IPS-11a (cell line): Measurements from ENCODE around the gene OGFOD2.
"Not testable (repeated sequence)": the region's sequence is repeated elsewhere in the genome, so short reads cannot be mapped to it uniquely, and the experiment has no call there.

ENCODE experiments used
- H3K4me3 ChIP-seq: one replicate; pipeline ENCODE4 v1.5.1; 2013; ENCODE audit warnings: low read depth, low read length, control low read depth

The OGFOD2 gene

GRCh38 chr12:122974892-122975789 is at the start of gene OGFOD2:
Gene OGFOD2, plus strand, starts transcription at chr12:122975244. Its CDS starts 8 bp downstream, at chr12:122975252.
- peak within 1 kb of the TSS; percentile 98 for H3K4me3 ChIP-seq

- no peak overlapping the region for H3K4me3 ChIP-seq
Observed at GRCh38 chr12:122927756-122928403, 47.2 kb upstream of the OGFOD2 start.

- no peak overlapping the region for H3K4me3 ChIP-seq
Observed at GRCh38 chr12:122928404-122929147, 46.5 kb upstream of the OGFOD2 start.

GRCh38 chr12:122929148-122929538 is 45.9 kb upstream of the OGFOD2 start:
- H3K4me3 ChIP-seq, result no peak overlapping the region

- no peak overlapping the region for H3K4me3 ChIP-seq
Observed at GRCh38 chr12:122929812-122930211, 45.2 kb upstream of the OGFOD2 start.

GRCh38 chr12:122932207-122932606 is 42.8 kb upstream of the OGFOD2 start:
- H3K4me3 ChIP-seq, result no peak overlapping the region

GRCh38 chr12:122934722-122935121 is 40.3 kb upstream of the OGFOD2 start:
- no peak overlapping the region for H3K4me3 ChIP-seq

- no peak overlapping the region for H3K4me3 ChIP-seq
Observed at GRCh38 chr12:122935318-122935717, 39.7 kb upstream of the OGFOD2 start.

- no peak overlapping the region for H3K4me3 ChIP-seq
Observed at GRCh38 chr12:122937622-122938091, 37.4 kb upstream of the OGFOD2 start.

GRCh38 chr12:122939125-122939524 is 35.9 kb upstream of the OGFOD2 start:
- no peak overlapping the region for H3K4me3 ChIP-seq

- not testable (repeated sequence) for H3K4me3 ChIP-seq
Observed at GRCh38 chr12:122941351-122941750, 33.7 kb upstream of the OGFOD2 start.

- no peak overlapping the region for H3K4me3 ChIP-seq
Observed at GRCh38 chr12:122942637-122943036, 32.4 kb upstream of the OGFOD2 start.

- H3K4me3 ChIP-seq, result no peak overlapping the region
Observed at GRCh38 chr12:122943196-122943595, 31.8 kb upstream of the OGFOD2 start.

GRCh38 chr12:122944605-122945592 is 30.1 kb upstream of the OGFOD2 start:
- no peak overlapping the region for H3K4me3 ChIP-seq

GRCh38 chr12:122946690-122947341 is 28.2 kb upstream of the OGFOD2 start:
- H3K4me3 ChIP-seq, result no peak overlapping the region

- H3K4me3 ChIP-seq, result no peak overlapping the region
Observed at GRCh38 chr12:122947352-122947792, 27.7 kb upstream of the OGFOD2 start.

- no peak overlapping the region for H3K4me3 ChIP-seq
Observed at GRCh38 chr12:122948605-122949004, 26.4 kb upstream of the OGFOD2 start.

GRCh38 chr12:122949405-122949804 is 25.6 kb upstream of the OGFOD2 start:
- H3K4me3 ChIP-seq, result no peak overlapping the region

- H3K4me3 ChIP-seq, result no peak overlapping the region
Observed at GRCh38 chr12:122949816-122950675, 25.0 kb upstream of the OGFOD2 start.
